Measurements from ENCODE around the gene NRIP3. TPM values are rescaled to one million over a fixed set of nuclear protein-coding genes. Genes with fewer than 3 reads are reported as not detected.
A peak's percentile ranks its signal among the peaks of the same experiment; 100 is the strongest.

The NRIP3 gene
- total and polyA plus RNA-seq, 9 of the 15 experiments (the other 6 are each of a cell fraction or from before 2014, with no cell fraction given) = 4.4 to 18.7 (median 11.6) TPM

DNA sequence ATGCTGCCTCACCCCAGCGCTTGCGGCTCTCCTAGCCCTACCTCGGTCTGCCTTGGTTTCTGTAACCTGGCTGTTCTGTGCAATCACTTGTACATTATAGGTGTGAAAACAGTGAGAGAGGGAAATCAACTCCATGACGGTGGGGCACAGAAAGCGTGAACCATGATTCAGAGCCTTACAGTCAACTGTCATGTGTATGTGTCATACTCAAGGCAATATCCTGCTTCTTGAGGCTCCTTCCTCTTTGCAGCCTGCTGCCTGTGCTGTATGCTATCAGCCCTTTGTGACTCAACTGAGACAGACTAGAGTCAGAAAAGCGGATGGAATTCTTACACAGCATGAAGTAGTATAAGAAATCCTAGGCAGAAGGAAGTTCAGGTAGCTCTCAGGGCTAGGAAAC lies 2.1 kb downstream of the NRIP3 start (continued):
- TF ChIP-seq HOXB6 (CRISPR knock-in tag; IDR thresholded peaks at IDR 0.05; ENCODE audit: borderline replicate concordance) (no peak), FOSL1 (tag; conservative IDR thresholded peaks at IDR 0.05) (peak; percentile 95), FIP1L1 (IDR thresholded peaks at IDR 0.05; ENCODE audit: low read depth, low read length, poor library complexity, severe bottlenecking) (no peak), TSC22D4 (tag; IDR thresholded peaks at IDR 0.05) (no peak), SIRT6 (IDR thresholded peaks at IDR 0.05; ENCODE audit: low read depth, low read length) (no peak), ZNF696 (CRISPR knock-in tag; conservative IDR thresholded peaks at IDR 0.05) (no peak), ZNF551 (CRISPR knock-in tag; IDR thresholded peaks at IDR 0.05) (no peak), CBX1 (IDR thresholded peaks at IDR 0.05; ENCODE audit: low read depth) (no peak), HNRNPK (IDR thresholded peaks at IDR 0.05; ENCODE audit: low read depth, low read length, poor library complexity, severe bottlenecking) (no peak), C11orf30 (IDR thresholded peaks at IDR 0.05; ENCODE audit: low read depth) (no peak), TRIM28 (IDR thresholded peaks at IDR 0.05) (no peak), MTF1 (CRISPR knock-in tag; IDR thresholded peaks at IDR 0.05; ENCODE audit: borderline replicate concordance) (no peak), RBFOX2 (IDR thresholded peaks at IDR 0.05; ENCODE audit: low read depth, low read length) (no peak), EP400 (IDR thresholded peaks at IDR 0.05) (no peak), DPF2 (IDR thresholded peaks at IDR 0.05) (peak; percentile 62), TAL1 (IDR thresholded peaks at IDR 0.05) (no peak), ZNF707 (CRISPR knock-in tag; conservative IDR thresholded peaks at IDR 0.05) (no peak)
- TF ChIP-seq, protein P1, sequence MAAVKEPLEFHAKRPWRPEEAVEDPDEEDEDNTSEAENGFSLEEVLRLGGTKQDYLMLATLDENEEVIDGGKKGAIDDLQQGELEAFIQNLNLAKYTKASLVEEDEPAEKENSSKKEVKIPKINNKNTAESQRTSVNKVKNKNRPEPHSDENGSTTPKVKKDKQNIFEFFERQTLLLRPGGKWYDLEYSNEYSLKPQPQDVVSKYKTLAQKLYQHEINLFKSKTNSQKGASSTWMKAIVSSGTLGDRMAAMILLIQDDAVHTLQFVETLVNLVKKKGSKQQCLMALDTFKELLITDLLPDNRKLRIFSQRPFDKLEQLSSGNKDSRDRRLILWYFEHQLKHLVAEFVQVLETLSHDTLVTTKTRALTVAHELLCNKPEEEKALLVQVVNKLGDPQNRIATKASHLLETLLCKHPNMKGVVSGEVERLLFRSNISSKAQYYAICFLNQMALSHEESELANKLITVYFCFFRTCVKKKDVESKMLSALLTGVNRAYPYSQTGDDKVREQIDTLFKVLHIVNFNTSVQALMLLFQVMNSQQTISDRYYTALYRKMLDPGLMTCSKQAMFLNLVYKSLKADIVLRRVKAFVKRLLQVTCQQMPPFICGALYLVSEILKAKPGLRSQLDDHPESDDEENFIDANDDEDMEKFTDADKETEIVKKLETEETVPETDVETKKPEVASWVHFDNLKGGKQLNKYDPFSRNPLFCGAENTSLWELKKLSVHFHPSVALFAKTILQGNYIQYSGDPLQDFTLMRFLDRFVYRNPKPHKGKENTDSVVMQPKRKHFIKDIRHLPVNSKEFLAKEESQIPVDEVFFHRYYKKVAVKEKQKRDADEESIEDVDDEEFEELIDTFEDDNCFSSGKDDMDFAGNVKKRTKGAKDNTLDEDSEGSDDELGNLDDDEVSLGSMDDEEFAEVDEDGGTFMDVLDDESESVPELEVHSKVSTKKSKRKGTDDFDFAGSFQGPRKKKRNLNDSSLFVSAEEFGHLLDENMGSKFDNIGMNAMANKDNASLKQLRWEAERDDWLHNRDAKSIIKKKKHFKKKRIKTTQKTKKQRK (IDR thresholded peaks at IDR 0.05; ENCODE audit: borderline replicate concordance, low read depth, low read length) = no peak
- TF ChIP-seq, protein P2, sequence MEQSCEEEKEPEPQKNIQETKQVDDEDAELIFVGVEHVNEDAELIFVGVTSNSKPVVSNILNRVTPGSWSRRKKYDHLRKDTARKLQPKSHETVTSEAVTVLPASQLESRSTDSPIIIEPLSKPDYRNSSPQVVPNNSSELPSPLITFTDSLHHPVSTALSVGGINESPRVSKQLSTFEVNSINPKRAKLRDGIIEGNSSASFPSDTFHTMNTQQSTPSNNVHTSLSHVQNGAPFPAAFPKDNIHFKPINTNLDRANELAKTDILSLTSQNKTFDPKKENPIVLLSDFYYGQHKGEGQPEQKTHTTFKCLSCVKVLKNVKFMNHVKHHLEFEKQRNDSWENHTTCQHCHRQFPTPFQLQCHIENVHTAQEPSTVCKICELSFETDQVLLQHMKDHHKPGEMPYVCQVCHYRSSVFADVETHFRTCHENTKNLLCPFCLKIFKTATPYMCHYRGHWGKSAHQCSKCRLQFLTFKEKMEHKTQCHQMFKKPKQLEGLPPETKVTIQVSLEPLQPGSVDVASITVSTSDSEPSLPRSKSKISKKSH (CRISPR knock-in tag; IDR thresholded peaks at IDR 0.05) = no peak
- TF ChIP-seq, protein P3, sequence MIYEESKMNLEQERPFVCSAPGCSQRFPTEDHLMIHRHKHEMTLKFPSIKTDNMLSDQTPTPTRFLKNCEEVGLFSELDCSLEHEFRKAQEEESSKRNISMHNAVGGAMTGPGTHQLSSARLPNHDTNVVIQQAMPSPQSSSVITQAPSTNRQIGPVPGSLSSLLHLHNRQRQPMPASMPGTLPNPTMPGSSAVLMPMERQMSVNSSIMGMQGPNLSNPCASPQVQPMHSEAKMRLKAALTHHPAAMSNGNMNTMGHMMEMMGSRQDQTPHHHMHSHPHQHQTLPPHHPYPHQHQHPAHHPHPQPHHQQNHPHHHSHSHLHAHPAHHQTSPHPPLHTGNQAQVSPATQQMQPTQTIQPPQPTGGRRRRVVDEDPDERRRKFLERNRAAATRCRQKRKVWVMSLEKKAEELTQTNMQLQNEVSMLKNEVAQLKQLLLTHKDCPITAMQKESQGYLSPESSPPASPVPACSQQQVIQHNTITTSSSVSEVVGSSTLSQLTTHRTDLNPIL (CRISPR knock-in tag; IDR thresholded peaks at IDR 0.05) = no peak
- TF ChIP-seq, protein P4, sequence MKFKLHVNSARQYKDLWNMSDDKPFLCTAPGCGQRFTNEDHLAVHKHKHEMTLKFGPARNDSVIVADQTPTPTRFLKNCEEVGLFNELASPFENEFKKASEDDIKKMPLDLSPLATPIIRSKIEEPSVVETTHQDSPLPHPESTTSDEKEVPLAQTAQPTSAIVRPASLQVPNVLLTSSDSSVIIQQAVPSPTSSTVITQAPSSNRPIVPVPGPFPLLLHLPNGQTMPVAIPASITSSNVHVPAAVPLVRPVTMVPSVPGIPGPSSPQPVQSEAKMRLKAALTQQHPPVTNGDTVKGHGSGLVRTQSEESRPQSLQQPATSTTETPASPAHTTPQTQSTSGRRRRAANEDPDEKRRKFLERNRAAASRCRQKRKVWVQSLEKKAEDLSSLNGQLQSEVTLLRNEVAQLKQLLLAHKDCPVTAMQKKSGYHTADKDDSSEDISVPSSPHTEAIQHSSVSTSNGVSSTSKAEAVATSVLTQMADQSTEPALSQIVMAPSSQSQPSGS (CRISPR knock-in tag; IDR thresholded peaks at IDR 0.05) = no peak
- TF ChIP-seq, protein P5, sequence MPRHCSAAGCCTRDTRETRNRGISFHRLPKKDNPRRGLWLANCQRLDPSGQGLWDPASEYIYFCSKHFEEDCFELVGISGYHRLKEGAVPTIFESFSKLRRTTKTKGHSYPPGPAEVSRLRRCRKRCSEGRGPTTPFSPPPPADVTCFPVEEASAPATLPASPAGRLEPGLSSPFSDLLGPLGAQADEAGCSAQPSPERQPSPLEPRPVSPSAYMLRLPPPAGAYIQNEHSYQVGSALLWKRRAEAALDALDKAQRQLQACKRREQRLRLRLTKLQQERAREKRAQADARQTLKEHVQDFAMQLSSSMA (CRISPR knock-in tag; IDR thresholded peaks at IDR 0.05) = no peak

Data from K562 (cell line).